ENCODE data around the gene PSORS1C2.
"Not testable (repeated sequence)": the region's sequence is repeated elsewhere in the genome, so short reads cannot be mapped to it uniquely, and the experiment has no call there.

PSORS1C2 gene

DNA sequence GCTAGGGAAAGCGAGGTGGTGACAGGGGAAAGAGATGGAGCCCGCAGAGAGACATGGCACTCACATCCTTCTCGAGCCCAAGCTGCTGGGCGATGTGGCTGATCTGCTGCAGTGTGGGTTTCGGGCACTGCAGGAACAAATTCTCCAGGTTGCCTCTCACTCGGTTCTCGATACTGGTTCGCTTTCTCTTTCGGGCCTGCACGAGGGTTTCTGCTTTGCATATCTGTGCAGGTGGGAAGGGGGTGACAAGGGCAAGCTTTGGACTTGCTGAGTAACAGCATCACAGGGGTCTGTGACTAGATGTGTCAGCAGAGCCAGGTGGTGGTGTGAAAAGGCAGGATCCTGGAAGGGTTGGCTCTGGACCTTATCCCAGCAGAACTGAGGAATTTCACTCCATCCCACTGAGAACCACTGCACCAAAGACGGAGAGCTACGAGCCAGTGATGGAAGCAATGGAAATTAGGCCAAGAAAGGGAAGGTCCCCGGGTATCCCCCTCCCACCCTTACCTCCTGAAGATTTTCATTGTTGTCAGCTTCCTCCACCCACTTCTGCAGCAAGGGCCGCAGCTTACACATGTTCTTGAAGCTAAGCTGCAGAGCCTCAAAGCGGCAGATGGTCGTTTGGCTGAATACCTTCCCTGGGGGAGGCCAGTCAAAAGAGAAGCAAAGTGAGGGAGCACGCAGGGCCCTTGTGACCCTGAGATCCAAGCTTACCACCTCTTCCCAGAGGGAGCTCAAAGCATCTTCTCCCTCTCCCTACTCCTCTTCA is 26.4 kb upstream of the PSORS1C2 start:
- not testable (repeated sequence) for H3K4me3 ChIP-seq (ENCODE audit: low read depth, low read length); H3K27me3 ChIP-seq (ENCODE audit: control insufficient read depth, insufficient read depth, low read length); H3K27ac ChIP-seq (ENCODE audit: low read depth, low read length); H3K9ac ChIP-seq (ENCODE audit: low read length); H3K9me3 ChIP-seq (ENCODE audit: control insufficient read depth, insufficient read depth, low read depth, low read length)
- peaks cover 18% of the 10 kb centered on the region; the same call in 1 of the 2 replicates for H3K4me1 ChIP-seq (ENCODE audit: control insufficient read depth, insufficient read depth, low read length)
- peaks cover 65% of the 10 kb centered on the region for H3K36me3 ChIP-seq (ENCODE audit: control insufficient read depth, insufficient read depth, low read length)

- Histone ChIP-seq H3K4me1 (ENCODE audit: control insufficient read depth, insufficient read depth, low read length) (peaks cover 23% of the 10 kb centered on the region; the same call in 1 of the 2 replicates), H3K36me3 (ENCODE audit: control insufficient read depth, insufficient read depth, low read length) (peaks cover 65% of the 10 kb centered on the region)
- not testable (repeated sequence) for H3K27me3 ChIP-seq (ENCODE audit: control insufficient read depth, insufficient read depth, low read length); H3K27ac ChIP-seq (ENCODE audit: low read depth, low read length); H3K9ac ChIP-seq (ENCODE audit: low read length); H3K4me3 ChIP-seq (ENCODE audit: low read depth, low read length); H3K9me3 ChIP-seq (ENCODE audit: control insufficient read depth, insufficient read depth, low read depth, low read length)
These were observed 25.7 kb upstream of the PSORS1C2 start for GRCh38 chr6:31164475-31165063.

- H3K4me3 ChIP-seq (ENCODE audit: low read depth, low read length), result no peak overlapping the region
- no peaks in the 10 kb centered on the region for H3K9me3 ChIP-seq (ENCODE audit: control insufficient read depth, insufficient read depth, low read depth, low read length)
- H3K36me3 ChIP-seq (ENCODE audit: control insufficient read depth, insufficient read depth, low read length), result peaks cover 59% of the 10 kb centered on the region
- H3K4me1 ChIP-seq (ENCODE audit: control insufficient read depth, insufficient read depth, low read length), result peaks cover 25% of the 10 kb centered on the region; the same call in 1 of the 2 replicates
- peaks cover 4% of the 10 kb centered on the region; the same call in 1 of the 2 replicates for H3K27me3 ChIP-seq (ENCODE audit: control insufficient read depth, insufficient read depth, low read length)
- H3K27ac ChIP-seq (ENCODE audit: low read depth, low read length), result no peak overlapping the region
- no peak overlapping the region for H3K9ac ChIP-seq (ENCODE audit: low read length)
These were observed 25.1 kb upstream of the PSORS1C2 start for GRCh38 chr6:31163922-31164321.

DNA sequence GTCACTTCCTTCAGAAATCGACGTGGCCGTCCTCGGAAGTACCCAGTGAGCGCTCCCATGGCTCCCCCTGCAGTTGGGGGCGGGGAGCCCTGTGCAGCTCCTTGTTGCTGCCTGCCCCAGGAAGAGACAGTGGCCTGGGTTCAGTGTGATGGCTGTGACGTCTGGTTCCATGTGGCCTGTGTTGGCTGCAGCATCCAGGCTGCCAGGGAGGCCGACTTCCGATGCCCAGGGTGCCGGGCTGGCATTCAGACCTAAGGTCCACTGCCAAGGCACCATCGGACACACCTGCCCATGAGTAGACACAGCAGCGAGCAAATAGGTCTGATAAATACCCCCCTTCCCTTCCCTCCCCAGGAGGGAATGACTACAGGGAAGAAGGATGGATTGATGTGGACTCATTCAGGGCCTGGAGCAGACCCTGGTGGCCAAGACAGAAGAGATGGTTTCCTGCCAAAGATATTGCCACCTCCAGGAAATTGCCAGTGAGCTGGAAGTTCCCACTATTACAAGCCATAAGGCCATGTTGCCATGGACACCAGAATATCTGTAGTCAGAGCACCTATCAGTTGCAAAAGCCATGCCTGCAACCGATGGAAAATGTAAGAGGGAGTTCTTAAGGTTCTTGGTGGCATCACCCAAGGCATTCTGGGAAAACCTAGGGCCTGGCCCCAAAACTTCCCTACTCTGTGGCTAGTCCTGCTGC is 23.7 kb upstream of the PSORS1C2 start:
- Histone ChIP-seq H3K36me3 (ENCODE audit: control insufficient read depth, insufficient read depth, low read length) (peaks cover 49% of the 10 kb centered on the region), H3K9me3 (ENCODE audit: control insufficient read depth, insufficient read depth, low read depth, low read length) (no peaks in the 10 kb centered on the region), H3K27ac (ENCODE audit: low read depth, low read length) (no peak overlapping the region), H3K4me3 (ENCODE audit: low read depth, low read length) (no peak overlapping the region), H3K27me3 (ENCODE audit: control insufficient read depth, insufficient read depth, low read length) (no peaks in the 10 kb centered on the region), H3K9ac (ENCODE audit: low read length) (no peak overlapping the region), H3K4me1 (ENCODE audit: control insufficient read depth, insufficient read depth, low read length) (peaks cover 25% of the 10 kb centered on the region; the same call in 1 of the 2 replicates)

DNA sequence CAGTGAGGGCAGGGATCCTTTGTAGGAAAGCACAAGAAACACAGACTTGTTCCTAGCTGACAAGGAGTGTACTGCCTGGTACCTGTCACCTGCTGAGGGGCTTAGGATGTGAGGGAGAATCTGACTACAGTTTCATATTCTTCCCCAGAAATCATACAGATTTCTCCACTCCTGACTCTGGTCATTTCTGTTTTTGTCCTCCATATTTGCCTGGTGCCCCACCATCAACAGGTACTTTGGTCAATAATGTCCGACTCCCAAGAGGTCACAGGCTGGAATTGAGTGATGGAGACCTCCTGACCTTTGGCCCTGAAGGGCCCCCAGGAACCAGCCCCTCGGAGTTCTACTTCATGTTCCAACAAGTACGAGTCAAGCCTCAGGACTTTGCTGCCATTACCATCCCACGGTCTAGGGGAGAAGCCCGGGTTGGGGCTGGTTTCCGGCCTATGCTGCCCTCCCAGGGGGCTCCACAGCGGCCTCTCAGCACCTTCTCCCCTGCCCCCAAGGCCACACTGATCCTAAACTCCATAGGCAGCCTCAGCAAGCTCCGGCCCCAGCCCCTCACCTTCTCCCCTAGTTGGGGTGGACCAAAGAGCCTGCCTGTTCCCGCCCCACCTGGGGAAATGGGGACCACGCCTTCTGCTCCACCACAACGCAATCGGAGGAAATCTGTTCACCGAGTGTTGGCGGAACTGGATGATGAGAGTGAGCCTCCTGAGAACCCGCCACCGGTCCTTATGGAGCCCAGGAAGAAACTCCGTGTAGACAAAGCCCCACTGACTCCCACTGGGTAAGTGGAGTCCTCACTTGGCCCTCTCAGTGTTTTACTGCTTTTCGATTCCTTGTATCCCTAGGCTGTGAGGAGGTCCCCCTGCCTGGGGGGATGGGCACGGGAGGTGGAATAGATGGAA is 22.6 kb upstream of the PSORS1C2 start:
- Histone ChIP-seq H3K27ac (ENCODE audit: low read depth, low read length) (no peak overlapping the region), H3K36me3 (ENCODE audit: control insufficient read depth, insufficient read depth, low read length) (peaks cover 43% of the 10 kb centered on the region), H3K9me3 (ENCODE audit: control insufficient read depth, insufficient read depth, low read depth, low read length) (no peaks in the 10 kb centered on the region), H3K9ac (ENCODE audit: low read length) (no peak overlapping the region), H3K4me1 (ENCODE audit: control insufficient read depth, insufficient read depth, low read length) (peaks cover 30% of the 10 kb centered on the region), H3K27me3 (ENCODE audit: control insufficient read depth, insufficient read depth, low read length) (no peaks in the 10 kb centered on the region), H3K4me3 (ENCODE audit: low read depth, low read length) (no peak overlapping the region)

DNA sequence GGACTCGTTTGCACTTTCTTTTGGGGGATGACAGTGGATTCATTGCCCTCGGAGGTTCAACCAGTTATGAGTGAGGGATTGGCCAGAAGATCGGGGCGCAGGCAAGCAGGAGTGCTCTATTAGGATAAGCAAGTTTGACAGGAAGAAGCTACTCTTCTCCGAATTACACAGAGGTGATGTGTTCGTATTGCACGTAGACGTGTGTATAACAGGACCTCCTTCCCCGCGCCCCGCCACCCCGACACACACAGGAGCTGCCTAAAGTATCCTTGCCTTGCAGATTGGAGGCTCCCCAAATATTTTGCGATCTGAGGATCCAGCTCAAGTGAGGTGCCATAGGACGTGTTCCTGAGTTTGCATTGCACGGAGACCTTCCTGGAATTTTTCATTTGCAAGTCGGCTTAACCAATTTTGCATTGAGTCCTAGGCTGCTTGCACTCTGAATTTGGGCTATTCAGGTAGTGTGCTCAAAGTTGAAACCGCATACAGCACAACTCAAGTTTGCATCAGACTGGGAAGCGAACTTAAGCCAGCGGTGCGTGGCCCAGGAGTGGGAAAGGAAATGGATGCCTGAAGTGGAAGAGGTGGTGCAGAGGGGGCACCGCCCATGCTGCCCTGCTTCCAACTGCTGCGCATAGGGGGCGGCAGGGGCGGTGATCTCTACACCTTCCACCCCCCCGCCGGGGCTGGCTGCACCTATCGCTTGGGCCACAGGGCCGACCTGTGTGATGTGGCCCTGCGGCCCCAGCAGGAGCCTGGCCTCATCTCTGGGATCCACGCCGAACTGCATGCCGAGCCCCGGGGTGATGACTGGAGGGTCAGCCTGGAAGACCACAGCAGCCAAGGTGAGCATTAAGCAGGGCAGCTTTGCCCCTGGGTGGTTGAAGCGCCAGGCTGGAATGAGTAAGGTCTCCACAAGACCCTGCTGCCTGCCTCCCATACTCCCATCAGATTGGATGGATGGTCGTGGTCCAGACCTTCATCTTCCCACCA is 20.3 kb upstream of the PSORS1C2 start:
- peaks cover 26% of the 10 kb centered on the region for H3K4me1 ChIP-seq (ENCODE audit: control insufficient read depth, insufficient read depth, low read length)
- H3K36me3 ChIP-seq (ENCODE audit: control insufficient read depth, insufficient read depth, low read length), result peaks cover 42% of the 10 kb centered on the region
- no peaks in the 10 kb centered on the region for H3K27me3 ChIP-seq (ENCODE audit: control insufficient read depth, insufficient read depth, low read length)
- H3K9me3 ChIP-seq (ENCODE audit: control insufficient read depth, insufficient read depth, low read depth, low read length), result no peaks in the 10 kb centered on the region
- H3K27ac ChIP-seq (ENCODE audit: low read depth, low read length), result no peak overlapping the region
- peak overlapping the region; percentile 74 for H3K9ac ChIP-seq (ENCODE audit: low read length)
- H3K4me3 ChIP-seq (ENCODE audit: low read depth, low read length), result peak overlapping the region; percentile 68

DNA sequence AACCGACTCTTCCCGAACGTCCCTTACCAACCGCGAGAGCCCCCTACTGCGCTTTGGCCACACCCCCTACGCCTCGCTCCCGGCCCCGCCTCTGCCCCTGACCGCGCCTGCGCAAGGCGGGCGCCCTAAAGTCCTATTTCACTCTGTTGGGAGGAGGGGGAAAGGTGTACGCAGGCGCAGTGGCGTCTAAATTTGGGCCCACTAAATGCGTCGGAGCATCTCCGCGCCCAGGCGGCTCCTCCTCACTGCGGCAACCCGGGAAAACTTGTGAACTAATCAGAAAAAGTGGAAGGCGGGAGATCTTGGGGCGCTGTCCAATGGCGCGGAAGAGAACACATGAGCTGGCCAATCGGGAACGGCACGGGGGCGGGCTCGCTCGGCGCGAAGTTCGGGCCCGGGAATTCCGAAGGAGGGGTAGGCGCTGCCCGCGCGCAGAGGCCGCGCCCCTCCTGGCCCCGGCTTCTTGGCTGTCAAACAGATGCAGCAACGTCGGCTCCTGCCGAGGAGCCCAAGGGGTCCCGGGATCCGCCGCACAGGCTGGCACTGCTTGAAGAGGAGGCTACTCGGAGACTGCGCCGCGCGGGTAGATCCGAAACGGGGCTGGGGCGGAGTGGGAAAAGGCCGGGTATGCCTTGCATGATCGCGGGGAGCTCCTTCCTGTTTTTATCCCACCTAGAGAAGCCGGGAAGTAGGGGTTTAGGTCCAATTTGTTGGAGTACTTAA is 19.4 kb upstream of the PSORS1C2 start, which contains the start of gene TCF19:
Gene TCF19 (plus strand): TSS at position 450 of the 723 bp plus-strand sequence. CDS start 881 bp downstream, outside the sequence.
- H3K27ac ChIP-seq (ENCODE audit: low read depth, low read length), result no peak within 1 kb of the TSS
- no peaks in the 10 kb centered on the region for H3K9me3 ChIP-seq (ENCODE audit: control insufficient read depth, insufficient read depth, low read depth, low read length)
- H3K4me1 ChIP-seq (ENCODE audit: control insufficient read depth, insufficient read depth, low read length), result peaks cover 26% of the 10 kb centered on the region
- peak within 1 kb of the TSS; percentile 79 for H3K9ac ChIP-seq (ENCODE audit: low read length)
- H3K4me3 ChIP-seq (ENCODE audit: low read depth, low read length), result peak within 1 kb of the TSS; percentile 68
- peaks cover 39% of the 10 kb centered on the region for H3K36me3 ChIP-seq (ENCODE audit: control insufficient read depth, insufficient read depth, low read length)
- H3K27me3 ChIP-seq (ENCODE audit: control insufficient read depth, insufficient read depth, low read length), result no peaks in the 10 kb centered on the region

- peaks cover 25% of the 10 kb centered on the region for H3K4me1 ChIP-seq (ENCODE audit: control insufficient read depth, insufficient read depth, low read length)
- peak within 1 kb of the TSS; percentile 68 for H3K4me3 ChIP-seq (ENCODE audit: low read depth, low read length)
- H3K9me3 ChIP-seq (ENCODE audit: control insufficient read depth, insufficient read depth, low read depth, low read length), result no peaks in the 10 kb centered on the region
- H3K9ac ChIP-seq (ENCODE audit: low read length), result peak within 1 kb of the TSS; percentile 79
- H3K36me3 ChIP-seq (ENCODE audit: control insufficient read depth, insufficient read depth, low read length), result peaks cover 35% of the 10 kb centered on the region
- H3K27ac ChIP-seq (ENCODE audit: low read depth, low read length), result no peak within 1 kb of the TSS
- no peaks in the 10 kb centered on the region for H3K27me3 ChIP-seq (ENCODE audit: control insufficient read depth, insufficient read depth, low read length)
These were observed 18.8 kb upstream of the PSORS1C2 start, which contains the start of gene CCHCR1 for GRCh38 chr6:31157513-31158139. CCHCR1 (minus strand) TSS chr6:31157802; CDS start chr6:31157600, 202 bp downstream.

- H3K27me3 ChIP-seq (ENCODE audit: control insufficient read depth, insufficient read depth, low read length), result no peaks in the 10 kb centered on the region
- no peak overlapping the region for H3K27ac ChIP-seq (ENCODE audit: low read depth, low read length)
- no peak overlapping the region for H3K9ac ChIP-seq (ENCODE audit: low read length)
- H3K4me3 ChIP-seq (ENCODE audit: low read depth, low read length), result no peak overlapping the region
- H3K9me3 ChIP-seq (ENCODE audit: control insufficient read depth, insufficient read depth, low read depth, low read length), result no peaks in the 10 kb centered on the region
- H3K4me1 ChIP-seq (ENCODE audit: control insufficient read depth, insufficient read depth, low read length), result peaks cover 16% of the 10 kb centered on the region
- H3K36me3 ChIP-seq (ENCODE audit: control insufficient read depth, insufficient read depth, low read length), result peaks cover 27% of the 10 kb centered on the region
These were observed 17.8 kb upstream of the PSORS1C2 start for GRCh38 chr6:31156641-31157040.
